ENCODE data around the gene POLDIP2. TPM values are rescaled to one million over a fixed set of nuclear protein-coding genes. Genes with fewer than 3 reads are reported as not detected.

Gene POLDIP2
- total RNA-seq, 2 experiments from 2014 or later, result 128 to 133 TPM

Other genes with a start within 250 kb of the POLDIP2 start
- gene TMEM97, start 38.3 kb downstream of the POLDIP2 start, total RNA-seq, result 10 to 100 TPM; 62.5 to 62.7 TPM
- 10 to 100 TPM; 24.0 to 25.6 TPM for gene IFT20, start 22.1 kb downstream of the POLDIP2 start, total RNA-seq
- 10 to 100 TPM; 27.2 to 31.8 TPM for gene TNFAIP1, start 21.8 kb downstream of the POLDIP2 start, total RNA-seq
- not detected for gene SEBOX, start 7.7 kb upstream of the POLDIP2 start, total RNA-seq
- under 1 TPM; 0.13 to 0.38 TPM for gene VTN, start 12.8 kb upstream of the POLDIP2 start, total RNA-seq
- gene SARM1, start 14.2 kb upstream of the POLDIP2 start, total RNA-seq, result 10 to 100 TPM; 34.8 to 35.3 TPM
- 1 to 10 TPM; 6.6 to 6.7 TPM for gene SLC46A1, start 48.7 kb upstream of the POLDIP2 start, total RNA-seq
- gene SLC13A2, start 116.1 kb upstream of the POLDIP2 start, total RNA-seq, result not detected
- not detected for gene FOXN1, start 148.8 kb upstream of the POLDIP2 start, total RNA-seq
- 10 to 100 TPM; 27.8 to 35.8 TPM for gene UNC119, start 195.1 kb upstream of the POLDIP2 start, total RNA-seq
- gene PIGS, start 214.0 kb upstream of the POLDIP2 start, total RNA-seq, result 10 to 100 TPM; 50.0 to 50.3 TPM
- 10 to 100 TPM; 35.1 to 36.2 TPM for gene ALDOC, start 219.4 kb upstream of the POLDIP2 start, total RNA-seq
- 10 to 100 TPM; 94.4 to 95.4 TPM for gene SPAG5, start 241.5 kb upstream of the POLDIP2 start, total RNA-seq

Measured in activated CD8-positive, alpha-beta memory T cell treated with anti-CD3 and anti-CD28 coated beads for 36 hours (primary cell).